Upper lobe of right lung (tissue), 1 donor: ENCODE data around the gene CADM1. TPM values are rescaled to one million over a fixed set of nuclear protein-coding genes. Genes with fewer than 3 reads are reported as not detected.

Experiments used
- ATAC-seq: fragments of 200-7000 bp; cut with Tn5 transposase; one replicate; pipeline ENCODE4 v1.9.1; 2020; ENCODE audit warnings: mild to moderate bottlenecking, moderate library complexity
- DNase-seq: peaks from one replicate; pipeline ENCODE4 v3.0.0-alpha.2; 2020
- H3K27ac ChIP-seq: fragments of 200-600 bp; one replicate; pipeline ENCODE4 v1.8.0; 2022
- H3K27me3 ChIP-seq: fragments of 200-600 bp; one replicate; pipeline ENCODE4 v1.8.0; 2022; ENCODE audit warnings: mild to moderate bottlenecking
- H3K36me3 ChIP-seq: fragments of 200-600 bp; one replicate; pipeline ENCODE4 v1.8.0; 2022
- H3K4me1 ChIP-seq: fragments of 200-600 bp; one replicate; pipeline ENCODE4 v1.8.0; 2022
- H3K4me3 ChIP-seq: fragments of 200-600 bp; one replicate; pipeline ENCODE4 v1.8.0; 2022; ENCODE audit warnings: mild to moderate bottlenecking
- H3K9me3 ChIP-seq: fragments of 200-600 bp; one replicate; pipeline ENCODE4 v1.8.0; 2022
- CTCF ChIP-seq: fragments of 200-600 bp; IDR thresholded peaks from one replicate; pipeline ENCODE4 v1.8.0; 2022; ENCODE audit warnings: antibody characterized with exemption
- intact Hi-C: fragments of 100-400 bp; cut with DNase I; formaldehyde crosslinking; loops from one replicate; pipeline ENCODE4 v1.11.0; 2022
- total RNA-seq: library from RNA; stranded (reverse); fragmentation: NEBNext Ultra II Directional; extraction: Animal tissue kit (Norgen Biotek cat#: 25700); gene quantifications from one replicate; pipeline ENCODE4 v1.2.1, GENCODE V29; 2021
- donor health status: DM: no; HTN: yes; CAD: no; lungs with severe emphysema.

Gene CADM1
- total RNA-seq, 1 donor from 2014 or later, result 222 TPM

- H3K36me3 ChIP-seq, result no peaks in the 10 kb centered on the region
Observed at GRCh38 chr11:115379528-115379927, 124.7 kb downstream of the CADM1 start.

GRCh38 chr11:115378557-115378956 is 125.7 kb downstream of the CADM1 start:
- intact Hi-C loops, result no loop called here
- no peak for TF ChIP-seq CTCF
- H3K27me3 ChIP-seq, result no peaks in the 10 kb centered on the region
- no peak overlapping the region for H3K4me3 ChIP-seq
- no peaks in the 10 kb centered on the region for H3K4me1 ChIP-seq
- H3K36me3 ChIP-seq, result no peaks in the 10 kb centered on the region
- H3K27ac ChIP-seq, result no peak overlapping the region
- H3K9me3 ChIP-seq, result no peaks in the 10 kb centered on the region
- DNase-seq, result no peak
- ATAC-seq, result no peak

More at GRCh38 chr11:115379528-115379927, 124.7 kb downstream of the CADM1 start:
- no peaks in the 10 kb centered on the region for H3K9me3 ChIP-seq
- no peak for DNase-seq
- H3K4me3 ChIP-seq, result no peak overlapping the region
- ATAC-seq, result no peak
- H3K4me1 ChIP-seq, result no peaks in the 10 kb centered on the region
- H3K27ac ChIP-seq, result no peak overlapping the region
- TF ChIP-seq CTCF, result no peak
- H3K27me3 ChIP-seq, result no peaks in the 10 kb centered on the region
- intact Hi-C loops, result no loop called here

- Histone ChIP-seq H3K9me3 (no peaks in the 10 kb centered on the region), H3K27ac (no peak overlapping the region), H3K36me3 (no peaks in the 10 kb centered on the region), H3K4me1 (no peaks in the 10 kb centered on the region), H3K4me3 (no peak overlapping the region), H3K27me3 (no peaks in the 10 kb centered on the region)
- ATAC-seq (no peak), DNase-seq (no peak)
- no peak for TF ChIP-seq CTCF
- intact Hi-C loops, result no loop called here
Observed at GRCh38 chr11:115377882-115378296, 126.3 kb downstream of the CADM1 start.

- TF ChIP-seq CTCF, result no peak
- no peak overlapping the region for H3K27ac ChIP-seq
- H3K9me3 ChIP-seq, result no peaks in the 10 kb centered on the region
- no peak for DNase-seq
- no peaks in the 10 kb centered on the region for H3K36me3 ChIP-seq
- no peaks in the 10 kb centered on the region for H3K27me3 ChIP-seq
- no peaks in the 10 kb centered on the region for H3K4me1 ChIP-seq
- intact Hi-C loops, result no loop called here
- no peak for ATAC-seq
- H3K4me3 ChIP-seq, result no peak overlapping the region
Observed at GRCh38 chr11:115368616-115369015, 135.6 kb downstream of the CADM1 start.

- no peaks in the 10 kb centered on the region for H3K36me3 ChIP-seq
- H3K4me3 ChIP-seq, result no peak overlapping the region
- no peak overlapping the region for H3K27ac ChIP-seq
- H3K4me1 ChIP-seq, result no peaks in the 10 kb centered on the region
- ATAC-seq, result no peak
- intact Hi-C loops, result no loop called here
- H3K9me3 ChIP-seq, result no peaks in the 10 kb centered on the region
- DNase-seq, result no peak
- no peaks in the 10 kb centered on the region for H3K27me3 ChIP-seq
- no peak for TF ChIP-seq CTCF
Observed at GRCh38 chr11:115366826-115367225, 137.4 kb downstream of the CADM1 start.

- ATAC-seq, result no peak
- Histone ChIP-seq H3K9me3 (no peaks in the 10 kb centered on the region), H3K4me1 (no peaks in the 10 kb centered on the region), H3K27ac (no peak overlapping the region), H3K27me3 (no peaks in the 10 kb centered on the region), H3K36me3 (no peaks in the 10 kb centered on the region), H3K4me3 (no peak overlapping the region)
- intact Hi-C loops, result no loop called here
- TF ChIP-seq CTCF, result no peak
- no peak for DNase-seq
Observed at GRCh38 chr11:115365907-115366306, 138.3 kb downstream of the CADM1 start.
